Esophagus muscularis mucosa (tissue), 3 donors: Measurements from ENCODE around the gene HOXD10.

ENCODE experiments used
- EP300 ChIP-seq: sonication (generic); formaldehyde crosslinking; IDR thresholded peaks from one replicate; pipeline ENCODE4 v1.6.1; 2017; ENCODE audit warnings: antibody characterized with exemption
- TF ChIP-seq, protein P1 (sequence below), 3 experiments: fragments of 200-600 bp in 2 of 3; fragments of 450-650 bp in 1 of 3; sonication (generic) in 2 of 3; IDR thresholded peaks; one replicate each; pipeline ENCODE4 v1.5.1; 2017 to 2019; ENCODE audit warnings: antibody characterized with exemption in 3 of 3, mild to moderate bottlenecking in 2 of 3, moderate library complexity in 1 of 3

DNA sequence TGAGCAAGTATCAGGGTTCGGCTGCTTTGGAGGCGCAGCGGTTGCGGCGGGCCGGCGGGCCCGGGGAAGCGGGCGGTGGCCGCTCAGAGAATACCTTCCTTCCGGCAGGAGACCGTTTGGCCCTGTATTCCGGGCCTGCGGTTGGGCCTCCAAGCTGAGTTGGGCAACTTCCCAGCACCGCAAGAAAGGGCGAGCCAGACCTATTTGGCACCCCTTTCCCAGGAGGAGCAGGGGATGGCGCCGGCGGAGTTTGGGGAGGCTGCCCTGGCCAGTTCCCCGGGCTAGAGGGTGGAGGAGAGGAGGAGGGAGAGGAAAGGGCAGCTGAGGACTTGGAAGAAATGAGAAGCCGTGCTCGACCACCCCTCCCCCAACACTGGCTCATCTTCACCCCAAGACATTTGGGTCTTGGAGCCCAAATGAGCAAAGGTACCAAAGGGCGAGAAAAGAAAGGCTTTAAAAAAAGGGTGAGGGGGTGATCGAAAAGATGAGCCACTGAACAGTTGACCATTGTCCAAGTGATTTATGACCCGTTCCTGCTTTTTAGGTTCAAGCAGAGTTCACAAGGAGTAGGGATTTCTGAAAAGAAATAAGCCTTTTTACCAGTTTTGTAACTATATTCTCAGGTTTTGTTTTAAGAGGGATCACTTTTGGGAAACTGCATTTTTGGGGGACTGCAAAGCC is 48.9 kb downstream of the HOXD10 start:
- TF ChIP-seq, protein P1, sequence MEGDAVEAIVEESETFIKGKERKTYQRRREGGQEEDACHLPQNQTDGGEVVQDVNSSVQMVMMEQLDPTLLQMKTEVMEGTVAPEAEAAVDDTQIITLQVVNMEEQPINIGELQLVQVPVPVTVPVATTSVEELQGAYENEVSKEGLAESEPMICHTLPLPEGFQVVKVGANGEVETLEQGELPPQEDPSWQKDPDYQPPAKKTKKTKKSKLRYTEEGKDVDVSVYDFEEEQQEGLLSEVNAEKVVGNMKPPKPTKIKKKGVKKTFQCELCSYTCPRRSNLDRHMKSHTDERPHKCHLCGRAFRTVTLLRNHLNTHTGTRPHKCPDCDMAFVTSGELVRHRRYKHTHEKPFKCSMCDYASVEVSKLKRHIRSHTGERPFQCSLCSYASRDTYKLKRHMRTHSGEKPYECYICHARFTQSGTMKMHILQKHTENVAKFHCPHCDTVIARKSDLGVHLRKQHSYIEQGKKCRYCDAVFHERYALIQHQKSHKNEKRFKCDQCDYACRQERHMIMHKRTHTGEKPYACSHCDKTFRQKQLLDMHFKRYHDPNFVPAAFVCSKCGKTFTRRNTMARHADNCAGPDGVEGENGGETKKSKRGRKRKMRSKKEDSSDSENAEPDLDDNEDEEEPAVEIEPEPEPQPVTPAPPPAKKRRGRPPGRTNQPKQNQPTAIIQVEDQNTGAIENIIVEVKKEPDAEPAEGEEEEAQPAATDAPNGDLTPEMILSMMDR (IDR thresholded peaks at IDR 0.05) = no peak
- TF ChIP-seq EP300 = no peak
